ENCODE measurements around the gene B4GALT3.

The B4GALT3 gene

GRCh38 chr1:161160671-161161145 lies 16.6 kb downstream of the B4GALT3 start (continued):
- no peak for TF ChIP-seq CREB5 (CRISPR knock-in tag; IDR thresholded peaks at IDR 0.05; ENCODE audit: low read depth)
- no peak for TF ChIP-seq TCF4 (CRISPR knock-in tag; IDR thresholded peaks at IDR 0.05; ENCODE audit: borderline replicate concordance)
- no peak for TF ChIP-seq PATZ1 (CRISPR knock-in tag; IDR thresholded peaks at IDR 0.05; ENCODE audit: borderline replicate concordance)
- TF ChIP-seq OSR1 (CRISPR knock-in tag; IDR thresholded peaks at IDR 0.05), result no peak
- no peak for TF ChIP-seq ZNF8 (CRISPR knock-in tag; IDR thresholded peaks at IDR 0.05)

- no peak for ATAC-seq
- TF ChIP-seq PATZ1 (CRISPR knock-in tag; IDR thresholded peaks at IDR 0.05; ENCODE audit: borderline replicate concordance) (no peak), TOX (CRISPR knock-in tag; IDR thresholded peaks at IDR 0.05; ENCODE audit: borderline replicate concordance) (no peak), ESRRG (CRISPR knock-in tag; IDR thresholded peaks at IDR 0.05) (no peak), TCF4 (CRISPR knock-in tag; IDR thresholded peaks at IDR 0.05; ENCODE audit: borderline replicate concordance) (no peak), BACH2 (CRISPR knock-in tag; IDR thresholded peaks at IDR 0.05; ENCODE audit: borderline replicate concordance) (no peak), CSRNP3 (CRISPR knock-in tag; IDR thresholded peaks at IDR 0.05) (no peak), ZNF565 (CRISPR knock-in tag; conservative IDR thresholded peaks at IDR 0.05; ENCODE audit: low read depth) (no peak), ZNF70 (CRISPR knock-in tag; IDR thresholded peaks at IDR 0.05) (no peak)
These were observed 17.4 kb downstream of the B4GALT3 start for GRCh38 chr1:161159913-161160243.

- peak; percentile 95 for ATAC-seq
- TF ChIP-seq TOX (CRISPR knock-in tag; IDR thresholded peaks at IDR 0.05; ENCODE audit: borderline replicate concordance), result peak; percentile 8; the same call in 1 of the 2 replicates
- TF ChIP-seq BACH2 (CRISPR knock-in tag; IDR thresholded peaks at IDR 0.05; ENCODE audit: borderline replicate concordance), result no peak
- no peak for TF ChIP-seq ZNF565 (CRISPR knock-in tag; conservative IDR thresholded peaks at IDR 0.05; ENCODE audit: low read depth)
- no peak for TF ChIP-seq ZNF8 (CRISPR knock-in tag; IDR thresholded peaks at IDR 0.05)
- no peak for TF ChIP-seq ARNTL (CRISPR knock-in tag; IDR thresholded peaks at IDR 0.05; ENCODE audit: borderline replicate concordance, low read depth)
- no peak for TF ChIP-seq SNAI2 (CRISPR knock-in tag; IDR thresholded peaks at IDR 0.05)
- TF ChIP-seq GLIS3 (CRISPR knock-in tag; IDR thresholded peaks at IDR 0.05), result no peak
- TF ChIP-seq CSRNP3 (CRISPR knock-in tag; IDR thresholded peaks at IDR 0.05), result no peak
- no peak for TF ChIP-seq ZFP3 (CRISPR knock-in tag; IDR thresholded peaks at IDR 0.05)
- TF ChIP-seq RARB (CRISPR knock-in tag; IDR thresholded peaks at IDR 0.05), result peak; percentile 25; the same call in 1 of the 2 replicates
- TF ChIP-seq ZNF70 (CRISPR knock-in tag; IDR thresholded peaks at IDR 0.05), result no peak
- no peak for TF ChIP-seq CREB5 (CRISPR knock-in tag; IDR thresholded peaks at IDR 0.05; ENCODE audit: low read depth)
- TF ChIP-seq TCF4 (CRISPR knock-in tag; IDR thresholded peaks at IDR 0.05; ENCODE audit: borderline replicate concordance), result no peak
- no peak for TF ChIP-seq OSR1 (CRISPR knock-in tag; IDR thresholded peaks at IDR 0.05)
- TF ChIP-seq POU6F1 (CRISPR knock-in tag; IDR thresholded peaks at IDR 0.05; ENCODE audit: borderline replicate concordance, low read depth), result no peak
- TF ChIP-seq ESRRG (CRISPR knock-in tag; IDR thresholded peaks at IDR 0.05), result no peak
- TF ChIP-seq PPARA (CRISPR knock-in tag; IDR thresholded peaks at IDR 0.05; ENCODE audit: borderline replicate concordance), result no peak
- no peak for TF ChIP-seq TSHZ2 (CRISPR knock-in tag; IDR thresholded peaks at IDR 0.05)
- TF ChIP-seq ISL1 (CRISPR knock-in tag; IDR thresholded peaks at IDR 0.05), result no peak
- TF ChIP-seq ZC3H10 (CRISPR knock-in tag; IDR thresholded peaks at IDR 0.05), result peak; percentile 72; the same call in 1 of the 2 replicates
These were observed 18.0 kb downstream of the B4GALT3 start, which contains the start of gene USP21 for GRCh38 chr1:161159087-161159912. Gene USP21 (plus strand): TSS chr1:161159500. CDS start chr1:161160641, 1,141 bp downstream.

Data from SK-N-SH treated with all-trans-retinoic acid at 6 μM for 48 hours (cell line).